GOT3 (cell line): Measurements from ENCODE around the gene RTKN2.
A peak's percentile ranks its signal among the peaks of the same experiment; 100 is the strongest.
"Not testable (repeated sequence)": the region's sequence is repeated elsewhere in the genome, so short reads cannot be mapped to it uniquely, and the experiment has no call there.

Experiments
- DNase-seq: peaks from one replicate; lab custom pipeline; 2025; ENCODE audit warnings: mixed read lengths; lab: John Stamatoyannopoulos, UW

Gene RTKN2, protein sequence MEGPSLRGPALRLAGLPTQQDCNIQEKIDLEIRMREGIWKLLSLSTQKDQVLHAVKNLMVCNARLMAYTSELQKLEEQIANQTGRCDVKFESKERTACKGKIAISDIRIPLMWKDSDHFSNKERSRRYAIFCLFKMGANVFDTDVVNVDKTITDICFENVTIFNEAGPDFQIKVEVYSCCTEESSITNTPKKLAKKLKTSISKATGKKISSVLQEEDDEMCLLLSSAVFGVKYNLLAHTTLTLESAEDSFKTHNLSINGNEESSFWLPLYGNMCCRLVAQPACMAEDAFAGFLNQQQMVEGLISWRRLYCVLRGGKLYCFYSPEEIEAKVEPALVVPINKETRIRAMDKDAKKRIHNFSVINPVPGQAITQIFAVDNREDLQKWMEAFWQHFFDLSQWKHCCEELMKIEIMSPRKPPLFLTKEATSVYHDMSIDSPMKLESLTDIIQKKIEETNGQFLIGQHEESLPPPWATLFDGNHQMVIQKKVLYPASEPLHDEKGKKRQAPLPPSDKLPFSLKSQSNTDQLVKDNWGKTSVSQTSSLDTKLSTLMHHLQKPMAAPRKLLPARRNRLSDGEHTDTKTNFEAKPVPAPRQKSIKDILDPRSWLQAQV

DNA sequence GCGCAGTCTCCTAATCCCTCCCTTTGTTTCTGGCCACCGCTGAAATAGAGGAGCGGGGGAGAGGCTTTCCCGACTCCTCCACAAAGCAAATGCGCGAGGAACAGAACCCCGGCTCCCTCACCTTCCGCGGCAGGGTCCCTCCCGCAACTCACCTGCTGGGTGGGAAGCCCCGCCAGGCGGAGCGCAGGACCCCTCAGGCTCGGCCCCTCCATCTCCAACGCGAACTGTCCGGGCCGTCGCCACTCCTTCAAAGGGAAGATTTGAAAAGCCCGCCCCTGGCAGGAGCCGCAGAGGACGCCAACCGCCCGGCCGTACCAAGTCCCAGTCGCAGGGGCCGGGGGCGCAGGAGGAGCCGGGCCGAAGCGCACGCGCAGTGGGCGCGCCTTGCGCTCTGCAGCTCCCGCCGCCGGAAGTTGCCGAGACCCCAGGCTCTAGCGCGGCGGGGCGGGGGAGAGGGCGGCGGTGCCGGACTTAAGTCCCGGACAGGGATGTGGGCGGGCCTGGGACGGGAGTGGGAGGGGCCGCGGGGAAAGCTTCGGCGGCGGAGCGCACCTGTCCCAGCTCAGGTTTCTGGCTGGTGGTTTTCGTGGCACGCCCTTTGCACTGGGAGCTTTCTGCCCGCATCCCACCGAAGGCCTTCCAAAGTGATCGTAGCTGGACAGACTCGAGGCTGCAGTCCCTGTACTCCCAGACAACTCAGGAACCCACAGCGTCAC is at the start of gene RTKN2:
Gene RTKN2 (minus strand): TSS at position 446 of the 716 bp plus-strand sequence. CDS start 234 bp downstream, at position 212.
- peak; percentile 29 for DNase-seq

- no peak for DNase-seq
These were observed 48.6 kb upstream of the RTKN2 start for GRCh38 chr10:62317257-62317656.

- no peak for DNase-seq
These were observed 40.6 kb upstream of the RTKN2 start for GRCh38 chr10:62309254-62309653.

- DNase-seq: no peak
These were observed 39.5 kb upstream of the RTKN2 start for GRCh38 chr10:62308101-62308500.

- no peak for DNase-seq
These were observed 39.0 kb upstream of the RTKN2 start for GRCh38 chr10:62307635-62308034.

DNA sequence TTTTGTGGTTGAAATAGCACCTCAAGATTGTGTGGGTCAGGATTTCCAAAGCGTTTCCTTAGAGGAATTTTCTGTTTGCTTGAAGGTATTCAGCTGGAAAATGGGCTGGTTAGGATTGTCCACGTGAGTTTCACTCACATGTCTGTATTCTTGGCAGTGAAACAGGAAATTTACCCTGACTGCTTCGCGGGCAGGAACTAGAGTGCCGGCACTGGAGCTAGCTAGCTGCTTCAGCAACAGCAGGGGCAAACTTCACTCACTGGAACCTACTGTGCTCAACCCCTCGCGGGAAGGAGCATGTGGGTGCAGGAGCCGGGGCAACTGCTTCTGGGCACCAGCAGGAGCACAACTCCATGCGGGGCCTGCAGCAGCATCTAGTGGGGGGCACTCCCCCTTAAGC is 38.0 kb upstream of the RTKN2 start:
- no peak for DNase-seq

- no peak for DNase-seq
These were observed 37.2 kb upstream of the RTKN2 start for GRCh38 chr10:62305813-62306212.

GRCh38 chr10:62303922-62304321 is 35.3 kb upstream of the RTKN2 start:
- no peak for DNase-seq

GRCh38 chr10:62302760-62303159 is 34.1 kb upstream of the RTKN2 start:
- no peak for DNase-seq

DNA sequence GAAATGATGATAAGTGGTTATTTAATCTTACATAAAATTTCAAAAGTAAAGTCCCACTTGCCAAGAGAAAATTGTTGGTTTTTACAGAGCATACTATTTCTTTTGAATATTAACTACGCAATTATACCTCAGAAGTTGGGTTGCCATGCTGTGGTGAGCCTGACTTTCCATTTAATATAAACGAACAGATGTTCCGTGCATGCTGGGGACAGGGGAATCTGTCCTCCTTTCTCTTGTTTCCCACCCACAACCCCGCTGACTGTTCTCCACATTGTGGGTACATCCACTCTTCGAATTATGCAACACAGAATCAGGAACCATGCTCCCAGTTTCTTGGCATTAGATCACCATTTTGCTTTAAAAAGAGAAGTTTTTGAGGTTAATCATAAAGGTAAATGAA is 29.2 kb upstream of the RTKN2 start:
- DNase-seq: no peak

GRCh38 chr10:62284221-62284620 is 15.6 kb upstream of the RTKN2 start:
- DNase-seq: no peak

DNA sequence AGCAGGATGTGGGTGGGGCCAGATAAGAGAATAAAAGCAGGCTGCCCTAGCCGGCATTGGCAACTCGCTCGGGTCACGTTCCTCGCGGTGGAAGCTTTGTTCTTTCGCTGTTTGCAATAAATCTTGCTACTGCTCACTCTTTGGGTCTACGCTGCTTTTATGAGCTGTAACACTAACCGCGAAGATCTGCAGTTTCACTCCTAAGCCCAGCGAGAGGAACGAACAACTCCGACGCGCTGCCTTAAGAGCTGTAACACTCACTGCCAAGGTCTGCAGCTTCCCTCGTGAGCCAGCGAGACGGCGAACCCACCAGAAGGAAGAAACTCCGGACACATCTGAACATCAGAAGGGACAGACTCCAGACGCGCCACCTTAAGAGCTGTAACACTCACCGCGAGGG is 12.7 kb upstream of the RTKN2 start:
- not testable (repeated sequence) for DNase-seq

GRCh38 chr10:62280392-62280791 is 11.7 kb upstream of the RTKN2 start:
- not testable (repeated sequence) for DNase-seq

- no peak for DNase-seq
These were observed 9.8 kb upstream of the RTKN2 start for GRCh38 chr10:62278441-62278910.

DNA sequence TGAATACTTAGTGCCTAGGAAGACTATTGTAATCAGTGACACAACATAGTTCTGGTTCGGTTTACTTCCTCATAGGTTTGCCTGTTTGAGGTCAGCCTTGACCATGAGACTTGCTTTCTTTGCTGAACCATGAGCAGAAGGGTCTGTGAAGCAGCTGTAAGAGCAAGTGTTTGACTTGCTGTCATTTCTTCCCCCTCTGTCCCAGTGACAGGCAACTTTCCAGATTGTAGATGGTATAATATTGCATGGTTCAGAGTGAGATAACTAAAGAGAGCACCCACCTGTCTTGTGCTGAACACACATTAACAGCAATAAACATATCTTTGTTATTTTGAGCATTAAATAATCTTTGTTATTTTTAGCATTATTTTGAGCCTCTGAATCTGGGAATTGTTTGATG is 9.3 kb upstream of the RTKN2 start:
- no peak for DNase-seq

GRCh38 chr10:62270020-62270419 is 1.4 kb upstream of the RTKN2 start:
- no peak for DNase-seq

DNA sequence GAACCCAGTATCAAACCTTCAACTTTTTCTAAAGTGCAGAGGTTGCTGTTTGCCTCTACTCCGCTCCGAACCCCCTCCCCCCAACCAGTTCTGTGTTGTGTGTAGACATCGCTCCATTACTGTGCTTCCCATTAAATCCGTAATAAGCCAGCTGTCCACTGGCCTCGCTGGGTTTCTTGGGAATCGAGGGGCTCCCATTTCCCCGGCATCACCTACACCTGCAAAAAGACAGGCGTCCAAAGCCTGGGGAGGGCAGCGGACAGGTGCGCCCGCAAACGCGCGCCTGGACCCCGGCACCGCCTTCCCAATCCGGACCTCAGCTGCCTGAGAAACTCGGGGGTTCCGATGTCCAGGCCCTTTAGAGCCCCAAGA is 631 bp downstream of the RTKN2 start:
- no peak for DNase-seq

GRCh38 chr10:62266611-62267010 is 2.0 kb downstream of the RTKN2 start:
- no peak for DNase-seq

- DNase-seq: no peak
These were observed 2.5 kb downstream of the RTKN2 start for GRCh38 chr10:62266147-62266546.

DNA sequence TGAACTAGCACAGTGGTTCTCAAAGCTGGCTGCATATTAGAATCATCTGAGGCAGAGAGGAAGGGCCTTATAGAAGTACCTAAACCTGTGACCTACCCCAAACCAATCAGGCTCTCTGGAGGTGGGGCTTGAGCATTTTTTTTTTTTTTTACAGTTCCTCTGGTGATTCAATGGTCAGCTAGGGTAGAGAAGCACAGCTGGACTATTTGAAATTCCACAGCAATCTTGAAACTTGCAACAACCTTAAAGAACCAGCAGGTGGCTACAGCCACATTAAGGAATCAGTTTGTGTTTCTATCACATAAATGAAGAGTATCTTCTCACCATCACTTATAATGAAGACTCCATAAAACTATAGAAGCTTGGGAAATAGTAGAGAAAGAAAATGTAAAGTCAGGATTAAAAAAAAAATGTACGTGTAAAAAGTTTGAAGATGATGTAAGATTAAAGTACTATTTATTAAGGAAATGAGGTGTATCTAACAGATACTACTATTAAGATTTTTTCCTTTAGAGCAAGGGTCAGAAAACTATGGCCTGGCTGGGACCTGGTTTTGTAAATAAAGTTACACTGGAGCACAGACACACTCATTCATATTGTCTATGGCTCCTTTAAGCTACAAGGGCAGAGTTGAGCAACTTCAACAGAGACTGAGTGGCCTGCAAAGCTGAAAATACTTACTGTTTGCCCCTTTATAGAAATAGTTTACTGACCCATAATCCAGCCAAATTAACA is 3.8 kb downstream of the RTKN2 start:
- no peak for DNase-seq

- no peak for DNase-seq
These were observed 4.5 kb downstream of the RTKN2 start for GRCh38 chr10:62264126-62264525.

DNA sequence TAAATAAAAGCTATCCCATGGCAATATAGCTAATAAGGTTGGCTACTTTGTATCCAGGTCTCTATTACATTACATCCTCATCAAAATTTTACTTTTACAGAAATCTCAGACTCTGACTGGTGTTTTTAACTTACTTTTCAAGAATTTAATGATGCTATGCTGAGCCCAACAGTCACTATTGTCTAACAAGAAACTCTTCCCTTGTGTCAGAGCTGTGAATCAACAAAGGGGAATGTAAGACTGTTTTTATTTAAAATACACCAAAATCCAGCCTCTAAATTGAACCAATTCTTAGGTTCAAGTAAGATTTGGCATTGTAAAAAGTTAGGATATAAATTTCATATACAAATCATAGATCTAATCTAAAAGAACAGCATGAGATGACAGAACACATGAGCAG is 7.0 kb downstream of the RTKN2 start:
- DNase-seq: no peak
